GM23338 (cell line): ENCODE measurements around the gene EPHB1. TPM values are rescaled to one million over a fixed set of nuclear protein-coding genes. Genes with fewer than 3 reads are reported as not detected.

Experiments
- ATAC-seq: fragments of 200-7000 bp; cut with Tn5 transposase; 3 replicates; pipeline ENCODE4 v1.9.1; 2020
- DNase-seq: peaks from one replicate; pipeline ENCODE4 v3.0.0-alpha.2; 2015; ENCODE audit warnings: low spot score
- H2AFZ ChIP-seq: fragments of 200-600 bp; sonication (generic); 2 replicates; pipeline ENCODE4 v1.8.0; 2016; ENCODE audit warnings: antibody characterized with exemption, mild to moderate bottlenecking, moderate library complexity
- H3F3A ChIP-seq: fragments of 200-600 bp; sonication (generic); replicated peaks from 2 replicates; pipeline ENCODE4 v1.8.0; 2017; ENCODE audit warnings: antibody characterized with exemption, mixed run types, low read depth
- H3K27ac ChIP-seq: fragments of 200-600 bp; sonication (generic); 2 replicates; pipeline ENCODE4 v1.6.1; 2016; ENCODE audit warnings: low read depth
- H3K27me3 ChIP-seq: fragments of 200-600 bp; sonication (generic); 2 replicates; pipeline ENCODE4 v1.8.0; 2016; ENCODE audit warnings: mild to moderate bottlenecking, mixed run types, moderate library complexity; ENCODE audit not compliant: insufficient read depth
- H3K36me3 ChIP-seq: fragments of 200-600 bp; sonication (generic); 2 replicates; pipeline ENCODE4 v1.8.0; 2016; ENCODE audit warnings: mild to moderate bottlenecking; ENCODE audit not compliant: insufficient read depth
- H3K4me1 ChIP-seq: fragments of 200-600 bp; sonication (generic); 2 replicates; pipeline ENCODE4 v1.8.0; 2016; ENCODE audit warnings: mild to moderate bottlenecking, moderate library complexity; ENCODE audit not compliant: insufficient read depth
- H3K4me2 ChIP-seq: fragments of 200-600 bp; sonication (generic); 2 replicates; pipeline ENCODE4 v1.7.1; 2017; ENCODE audit warnings: mixed run types
- H3K4me3 ChIP-seq: fragments of 200-600 bp; sonication (generic); 2 replicates; pipeline ENCODE4 v1.6.1; 2016; ENCODE audit warnings: mixed run types
- H3K79me2 ChIP-seq: fragments of 200-600 bp; sonication (generic); replicated peaks from 2 replicates; pipeline ENCODE4 v1.8.0; 2017; ENCODE audit warnings: mild to moderate bottlenecking; ENCODE audit not compliant: insufficient read depth
- H3K9me2 ChIP-seq: fragments of 200-600 bp; sonication (generic); 2 replicates; pipeline ENCODE4 v1.8.0; 2017; ENCODE audit not compliant: insufficient read depth
- H4K20me1 ChIP-seq: fragments of 200-600 bp; sonication (generic); replicated peaks from 2 replicates; pipeline ENCODE4 v1.8.0; 2017; ENCODE audit warnings: mild to moderate bottlenecking; ENCODE audit not compliant: insufficient read depth
- H3K27ac Mint-ChIP-seq: 2 replicates; pipeline ENCODE4 v1.8.0; 2020; ENCODE audit warnings: inconsistent platforms, mild to moderate bottlenecking, moderate library complexity, mixed read lengths
- H3K27me3 Mint-ChIP-seq: 3 replicates; pipeline ENCODE4 v1.8.0; 2022; ENCODE audit warnings: low read depth, mild to moderate bottlenecking, moderate library complexity, mixed read lengths, inconsistent platforms; ENCODE audit not compliant: insufficient read depth, poor library complexity
- H3K36me3 Mint-ChIP-seq: 3 replicates; pipeline ENCODE4 v1.8.0; 2021; ENCODE audit warnings: low read depth, mild to moderate bottlenecking, inconsistent platforms, moderate library complexity, mixed read lengths
- H3K4me1 Mint-ChIP-seq: 3 replicates; pipeline ENCODE4 v1.8.0; 2020; ENCODE audit warnings: mild to moderate bottlenecking, inconsistent platforms, mixed read lengths
- H3K4me3 Mint-ChIP-seq: 3 replicates; pipeline ENCODE4 v1.8.0; 2021; ENCODE audit warnings: moderate library complexity, mild to moderate bottlenecking, inconsistent platforms, mixed read lengths
- H3K9me3 Mint-ChIP-seq: 3 replicates; pipeline ENCODE4 v1.8.0; 2020; ENCODE audit warnings: moderate library complexity, mild to moderate bottlenecking, inconsistent platforms, mixed read lengths
- CREB1 ChIP-seq: fragments of 250-450 bp; sonication (Bioruptor Pico); IDR thresholded peaks from 2 replicates; pipeline ENCODE4 v1.5.0; 2020; ENCODE audit warnings: low read depth, mild to moderate bottlenecking, moderate library complexity
- EZH2 ChIP-seq: fragments of 200-600 bp; sonication (generic); IDR thresholded peaks from one replicate; pipeline ENCODE4 v1.8.0; 2017; ENCODE audit warnings: antibody characterized with exemption, mild to moderate bottlenecking, low read depth; ENCODE audit not compliant: unreplicated experiment
- EZH2phosphoT487 ChIP-seq: fragments of 200-600 bp; sonication (generic); IDR thresholded peaks from one replicate; pipeline ENCODE4 v1.8.1; 2018; ENCODE audit warnings: antibody characterized with exemption; ENCODE audit not compliant: unreplicated experiment
- JUNB ChIP-seq: IDR thresholded peaks from one replicate; pipeline ENCODE4 v1.6.1; 2016; ENCODE audit warnings: antibody characterized with exemption; ENCODE audit not compliant: unreplicated experiment
- POLR2AphosphoS5 ChIP-seq: IDR thresholded peaks from 2 replicates; pipeline ENCODE4 v1.6.1; 2016; ENCODE audit warnings: antibody characterized with exemption, low read depth
- ZNF114 ChIP-seq: fragments of 250-450 bp; sonication (Bioruptor Pico); IDR thresholded peaks from 2 replicates; pipeline ENCODE4 v1.5.0; 2020; ENCODE audit warnings: mild to moderate bottlenecking, moderate library complexity
- ZNF331 ChIP-seq: fragments of 250-450 bp; sonication (Bioruptor Pico); IDR thresholded peaks from 2 replicates; pipeline ENCODE4 v1.5.0; 2020; ENCODE audit warnings: low read depth, mild to moderate bottlenecking, moderate library complexity
- polyA plus RNA-seq: library from polyadenylated mRNA; unstranded; fragments of >200 nt; fragmentation: Nextera tagmentation; extraction: Ambion mirVana; gene quantifications from 2 replicates; pipeline ENCODE4 v1.2.1, GENCODE V29; 2016
- total RNA-seq: library from RNA; depleted of rRNA; stranded (reverse); fragments of >200 nt; shearing (Covaris generic); gene quantifications from 2 replicates; pipeline ENCODE4 v1.2.3, GENCODE V29; 2014
- TF ChIP-seq, protein P1 (sequence below): IDR thresholded peaks from 2 replicates; pipeline ENCODE4 v1.6.1; 2016; ENCODE audit warnings: antibody characterized with exemption
- TF ChIP-seq, protein P2 (sequence below), 2 experiments: fragments of 200-600 bp in 1 of 2; sonication (generic) in 1 of 2; conservative IDR thresholded peaks; 2 replicates each; pipeline versions ENCODE4 v1.5.1 to v1.6.1; 2016 to 2017; ENCODE audit warnings: antibody characterized with exemption in 2 of 2, low read depth in 2 of 2, mild to moderate bottlenecking in 2 of 2, moderate library complexity in 1 of 2

Gene EPHB1
- total and polyA plus RNA-seq, 2 experiments from 2014 or later: 2.7 to 5.2 TPM

DNA sequence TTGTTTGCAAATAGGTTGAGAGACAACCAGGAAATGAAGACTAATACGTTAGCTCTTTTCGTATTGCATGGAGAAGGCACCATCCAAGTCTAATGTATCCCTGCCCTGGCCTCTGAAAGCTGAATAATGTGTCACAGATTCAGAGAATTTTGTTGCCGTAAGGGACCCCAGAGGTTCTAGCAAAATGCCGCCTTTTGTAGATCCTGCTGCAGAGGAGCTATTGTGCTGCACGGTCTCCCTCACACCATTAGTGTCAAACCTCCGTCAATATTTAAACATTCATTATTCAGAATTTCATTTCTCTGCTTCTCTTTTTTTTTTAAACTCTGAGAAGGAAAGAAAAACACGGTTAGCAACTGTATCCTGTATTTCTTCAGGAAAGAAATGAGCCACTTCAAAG is 238.7 kb downstream of the EPHB1 start:
- TF ChIP-seq, protein P1, sequence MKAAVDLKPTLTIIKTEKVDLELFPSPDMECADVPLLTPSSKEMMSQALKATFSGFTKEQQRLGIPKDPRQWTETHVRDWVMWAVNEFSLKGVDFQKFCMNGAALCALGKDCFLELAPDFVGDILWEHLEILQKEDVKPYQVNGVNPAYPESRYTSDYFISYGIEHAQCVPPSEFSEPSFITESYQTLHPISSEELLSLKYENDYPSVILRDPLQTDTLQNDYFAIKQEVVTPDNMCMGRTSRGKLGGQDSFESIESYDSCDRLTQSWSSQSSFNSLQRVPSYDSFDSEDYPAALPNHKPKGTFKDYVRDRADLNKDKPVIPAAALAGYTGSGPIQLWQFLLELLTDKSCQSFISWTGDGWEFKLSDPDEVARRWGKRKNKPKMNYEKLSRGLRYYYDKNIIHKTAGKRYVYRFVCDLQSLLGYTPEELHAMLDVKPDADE: no peak
- no peak for TF ChIP-seq JUNB
- TF ChIP-seq ZNF114 (CRISPR knock-in tag): no peak
- no peak for TF ChIP-seq EZH2phosphoT487
- TF ChIP-seq EZH2: no peak
- no peak for TF ChIP-seq ZNF331 (CRISPR knock-in tag)
- TF ChIP-seq, protein P2, sequence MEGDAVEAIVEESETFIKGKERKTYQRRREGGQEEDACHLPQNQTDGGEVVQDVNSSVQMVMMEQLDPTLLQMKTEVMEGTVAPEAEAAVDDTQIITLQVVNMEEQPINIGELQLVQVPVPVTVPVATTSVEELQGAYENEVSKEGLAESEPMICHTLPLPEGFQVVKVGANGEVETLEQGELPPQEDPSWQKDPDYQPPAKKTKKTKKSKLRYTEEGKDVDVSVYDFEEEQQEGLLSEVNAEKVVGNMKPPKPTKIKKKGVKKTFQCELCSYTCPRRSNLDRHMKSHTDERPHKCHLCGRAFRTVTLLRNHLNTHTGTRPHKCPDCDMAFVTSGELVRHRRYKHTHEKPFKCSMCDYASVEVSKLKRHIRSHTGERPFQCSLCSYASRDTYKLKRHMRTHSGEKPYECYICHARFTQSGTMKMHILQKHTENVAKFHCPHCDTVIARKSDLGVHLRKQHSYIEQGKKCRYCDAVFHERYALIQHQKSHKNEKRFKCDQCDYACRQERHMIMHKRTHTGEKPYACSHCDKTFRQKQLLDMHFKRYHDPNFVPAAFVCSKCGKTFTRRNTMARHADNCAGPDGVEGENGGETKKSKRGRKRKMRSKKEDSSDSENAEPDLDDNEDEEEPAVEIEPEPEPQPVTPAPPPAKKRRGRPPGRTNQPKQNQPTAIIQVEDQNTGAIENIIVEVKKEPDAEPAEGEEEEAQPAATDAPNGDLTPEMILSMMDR (conservative IDR thresholded peaks at IDR 0.05; ENCODE audit: low read depth in 2 of 2): no peak
- TF ChIP-seq POLR2AphosphoS5: no peak
- H3K36me3 ChIP-seq: no peaks in the 10 kb centered on the region
- no peak overlapping the region for H3K4me3 Mint-ChIP-seq
- ATAC-seq (no peak), DNase-seq (no peak)
- H3K36me3 Mint-ChIP-seq: no peaks in the 10 kb centered on the region
- H3K4me2 ChIP-seq: no peak overlapping the region
- H3K9me2 ChIP-seq: peaks cover 7% of the 10 kb centered on the region; the same call in 1 of the 2 replicates
- H3K4me1 ChIP-seq: peaks cover 6% of the 10 kb centered on the region
- no peaks in the 10 kb centered on the region for H3K9me3 Mint-ChIP-seq
- no peak overlapping the region for H3K4me3 ChIP-seq
- H3K79me2 ChIP-seq: no peaks in the 10 kb centered on the region
- H3F3A ChIP-seq: no peaks in the 10 kb centered on the region
- H3K27ac Mint-ChIP-seq: no peak overlapping the region
- H3K27ac ChIP-seq: no peak overlapping the region
- peaks cover 16% of the 10 kb centered on the region for H3K4me1 Mint-ChIP-seq
- H4K20me1 ChIP-seq: no peaks in the 10 kb centered on the region
- H3K27me3 Mint-ChIP-seq: peaks cover 5% of the 10 kb centered on the region
- no peaks in the 10 kb centered on the region for H3K27me3 ChIP-seq
- H2AFZ ChIP-seq: no peak overlapping the region

DNA sequence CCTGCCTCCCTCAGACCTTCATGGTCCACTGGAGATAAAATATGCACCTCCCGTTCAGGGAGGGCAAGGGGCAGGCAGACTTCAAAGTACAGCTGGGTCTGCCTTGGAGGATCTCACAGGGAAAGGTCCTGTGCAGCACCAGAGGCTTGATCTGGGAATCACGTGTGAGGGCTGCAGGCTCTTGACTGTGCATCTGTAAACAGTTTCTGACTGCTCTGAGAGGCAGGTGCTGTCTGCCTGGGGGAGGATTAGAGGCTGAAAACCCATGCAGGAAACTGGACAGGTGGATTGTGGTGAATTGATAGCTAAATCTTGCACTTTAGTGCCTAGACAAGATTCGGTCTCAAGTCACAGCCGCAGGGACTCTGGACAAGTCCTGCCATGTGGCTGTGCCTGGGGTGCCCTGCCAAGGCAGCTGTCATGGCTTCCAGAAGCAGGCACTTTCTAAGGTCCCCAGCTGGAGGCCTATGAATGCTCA is 239.3 kb downstream of the EPHB1 start:
- Mint-ChIP-seq H3K4me3 (no peak overlapping the region), H3K36me3 (no peaks in the 10 kb centered on the region)
- H3K4me1 ChIP-seq: peaks cover 6% of the 10 kb centered on the region

More for the DNA sequence above, 239.3 kb downstream of the EPHB1 start:
- no peak for ATAC-seq
- Histone ChIP-seq H4K20me1 (no peaks in the 10 kb centered on the region), H2AFZ (no peak overlapping the region), H3K27me3 (no peaks in the 10 kb centered on the region), H3K4me2 (no peak overlapping the region), H3K27ac (no peak overlapping the region), H3K79me2 (no peaks in the 10 kb centered on the region), H3K4me3 (no peak overlapping the region), H3F3A (no peaks in the 10 kb centered on the region), H3K9me2 (peaks cover 7% of the 10 kb centered on the region; the same call in 1 of the 2 replicates), H3K36me3 (no peaks in the 10 kb centered on the region)
- H3K9me3 Mint-ChIP-seq: no peaks in the 10 kb centered on the region
- peaks cover 5% of the 10 kb centered on the region for H3K27me3 Mint-ChIP-seq
- TF ChIP-seq, protein P1: no peak
- TF ChIP-seq ZNF331 (CRISPR knock-in tag) (no peak), EZH2 (no peak), CREB1 (CRISPR knock-in tag) (no peak), ZNF114 (CRISPR knock-in tag) (no peak)
- H3K4me1 Mint-ChIP-seq: peaks cover 16% of the 10 kb centered on the region
- no peak for DNase-seq
- H3K27ac Mint-ChIP-seq: no peak overlapping the region
